ENCODE results near the gene ZSCAN25.
"Not testable (repeated sequence)": the region's sequence is repeated elsewhere in the genome, so short reads cannot be mapped to it uniquely, and the experiment has no call there.

The ZSCAN25 gene

DNA sequence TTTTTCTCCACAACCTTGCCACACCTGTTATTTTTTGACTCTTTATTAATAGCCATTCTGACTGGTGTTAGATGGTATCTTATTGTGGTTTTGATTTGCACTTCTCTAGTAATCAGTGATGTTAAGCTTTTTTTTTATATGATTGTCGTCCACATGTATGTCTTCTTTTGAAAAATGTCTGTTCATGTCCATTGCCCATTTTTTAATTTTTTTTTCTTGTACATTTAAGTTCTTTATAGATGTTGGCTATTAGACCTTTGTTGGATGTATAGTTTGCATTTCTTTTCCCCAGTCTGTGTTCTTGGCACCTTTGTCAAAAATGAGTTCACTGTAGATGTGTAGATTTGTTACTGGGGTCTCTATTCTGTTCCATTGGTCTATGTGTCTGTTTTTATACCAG lies 28.8 kb downstream of the ZSCAN25 start:
- no peak for DNase-seq (ENCODE audit: low read depth)

DNA sequence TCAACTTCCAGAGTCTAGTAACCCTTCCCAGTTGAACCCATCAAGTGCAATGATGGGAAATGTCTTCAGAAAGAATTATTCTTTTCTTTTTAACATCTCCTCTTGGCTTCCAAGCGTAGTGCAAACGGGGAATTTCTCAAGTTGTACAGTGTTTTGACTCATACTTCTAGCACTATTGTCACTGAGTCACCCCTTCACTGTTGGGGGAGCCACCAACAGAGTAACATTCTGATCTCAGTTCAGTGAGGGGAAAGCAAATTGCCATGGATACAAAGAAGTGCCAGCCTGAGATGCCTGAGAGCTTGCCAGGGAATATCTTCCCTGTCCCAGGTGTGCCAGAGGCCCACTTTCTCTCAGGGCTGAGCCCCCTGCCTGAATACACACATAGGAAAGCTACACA lies 32.1 kb downstream of the ZSCAN25 start:
- no peak for DNase-seq (ENCODE audit: low read depth)

DNA sequence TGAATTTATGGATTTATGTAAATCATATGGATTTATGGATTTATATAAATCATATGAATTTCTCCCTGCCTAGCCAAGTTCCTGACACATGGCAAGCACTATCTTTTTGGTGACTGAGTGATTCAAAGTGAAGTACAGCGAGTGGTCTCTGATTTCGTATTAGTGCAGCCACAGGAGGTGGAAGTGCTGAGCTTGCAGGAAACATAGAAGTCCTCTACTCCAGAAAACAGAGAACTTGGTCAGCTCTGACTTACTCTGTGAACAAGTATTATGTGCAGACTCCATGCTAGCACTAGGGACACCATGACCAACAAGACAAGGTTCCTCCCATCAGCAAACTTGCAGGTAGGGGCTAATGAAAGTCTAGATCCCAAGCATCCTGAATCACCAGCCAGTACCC lies 34.5 kb downstream of the ZSCAN25 start:
- no peak for DNase-seq (ENCODE audit: low read depth)

DNA sequence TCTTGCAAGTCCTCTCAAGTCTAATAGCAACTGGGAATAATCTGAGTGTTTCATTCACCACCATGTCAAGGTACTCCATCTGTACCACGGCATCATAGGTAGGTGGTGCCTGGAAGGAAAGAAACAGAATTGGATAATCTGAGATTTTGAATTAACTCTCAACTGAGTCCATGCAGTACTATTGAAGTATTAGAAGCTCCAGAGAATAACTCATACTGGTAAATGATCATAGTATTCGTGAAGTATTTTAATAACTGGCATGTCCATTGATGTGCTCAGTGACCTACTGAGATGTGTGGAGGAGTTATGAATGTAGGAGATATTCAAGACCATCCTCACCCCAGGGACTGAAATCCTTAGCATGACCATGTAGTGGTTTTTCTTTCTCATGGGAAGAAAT lies 35.9 kb downstream of the ZSCAN25 start:
- DNase-seq (ENCODE audit: low read depth): no peak

GRCh38 chr7:99653269-99653668 lies 36.5 kb downstream of the ZSCAN25 start:
- not testable (repeated sequence) for DNase-seq (ENCODE audit: low read depth)

DNA sequence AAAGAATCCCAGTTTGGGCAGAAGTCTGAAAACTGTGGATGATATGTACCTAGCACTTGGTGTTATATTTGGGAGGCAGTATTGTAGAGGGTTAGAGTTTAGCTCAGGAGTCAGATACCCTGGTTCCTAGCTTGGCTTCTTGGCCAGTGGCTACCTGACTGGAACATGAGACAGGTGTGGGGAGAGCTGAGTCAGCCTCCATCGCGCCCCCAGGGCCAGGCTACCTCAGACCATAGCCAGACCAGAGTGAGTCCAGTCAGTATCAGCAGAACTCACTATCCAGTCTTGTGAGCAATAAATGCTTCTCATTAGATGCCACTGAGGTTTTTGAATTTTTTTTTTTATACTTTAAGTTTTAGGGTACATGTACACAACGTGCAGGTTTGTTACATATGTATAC lies 37.0 kb downstream of the ZSCAN25 start:
- DNase-seq (ENCODE audit: low read depth): no peak

- DNase-seq (ENCODE audit: low read depth): not testable (repeated sequence)
These were observed 37.9 kb downstream of the ZSCAN25 start for GRCh38 chr7:99654626-99655025.

DNA sequence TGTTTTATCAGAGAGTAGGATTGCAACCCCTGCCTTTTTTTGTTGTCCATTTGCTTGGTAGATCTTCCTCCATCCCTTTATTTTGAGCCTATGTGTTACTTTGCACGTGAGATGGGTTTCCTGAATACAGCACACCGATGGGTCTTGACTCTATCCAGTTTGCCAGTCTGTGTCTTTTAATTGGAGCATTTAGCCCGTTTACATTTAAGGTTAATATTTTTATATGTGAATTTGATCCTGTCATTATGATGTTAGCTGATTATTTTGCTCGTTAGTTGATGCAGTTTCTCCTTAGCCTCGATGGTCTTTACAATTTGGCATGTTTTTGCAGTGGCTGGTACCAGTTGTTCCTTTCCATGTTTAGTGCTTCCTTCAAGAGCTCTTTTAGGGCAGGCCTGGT lies 41.1 kb downstream of the ZSCAN25 start:
- DNase-seq (ENCODE audit: low read depth): not testable (repeated sequence)

DNA sequence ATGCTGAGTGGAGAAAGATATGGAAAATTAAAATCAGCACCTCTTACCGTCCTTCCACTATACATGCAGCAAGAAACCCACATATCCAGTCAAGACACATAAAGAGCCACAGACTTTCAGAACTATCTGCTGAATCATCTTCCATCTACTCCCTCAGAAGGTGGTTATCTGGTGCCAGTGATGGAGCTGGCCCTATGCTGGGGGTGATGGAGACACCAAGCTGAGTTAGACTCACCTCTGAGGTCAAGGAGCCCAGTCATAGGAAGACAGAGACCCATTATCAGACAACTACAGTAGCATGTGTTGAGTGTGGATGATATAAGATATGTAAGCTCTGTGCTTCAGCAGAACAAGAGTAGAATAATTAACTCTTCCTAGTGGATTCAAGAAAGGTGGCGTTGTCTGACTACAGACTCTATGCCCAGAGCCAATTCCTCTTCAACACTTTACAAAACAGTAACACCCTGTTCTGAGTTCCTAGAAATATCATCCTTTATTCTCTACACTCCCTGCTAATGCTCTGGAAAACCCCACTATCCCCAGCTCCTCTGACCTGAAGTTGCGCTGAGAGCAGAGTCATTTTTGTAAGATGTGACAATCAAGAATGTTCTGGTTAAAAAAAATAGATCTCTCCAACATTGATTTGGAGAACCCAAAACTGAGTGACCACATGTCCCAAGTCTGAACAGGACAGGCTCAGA lies 48.7 kb downstream of the ZSCAN25 start:
- no peak for DNase-seq (ENCODE audit: low read depth)

- no peak for DNase-seq (ENCODE audit: low read depth)
These were observed 49.3 kb downstream of the ZSCAN25 start for GRCh38 chr7:99666013-99666395.

DNA sequence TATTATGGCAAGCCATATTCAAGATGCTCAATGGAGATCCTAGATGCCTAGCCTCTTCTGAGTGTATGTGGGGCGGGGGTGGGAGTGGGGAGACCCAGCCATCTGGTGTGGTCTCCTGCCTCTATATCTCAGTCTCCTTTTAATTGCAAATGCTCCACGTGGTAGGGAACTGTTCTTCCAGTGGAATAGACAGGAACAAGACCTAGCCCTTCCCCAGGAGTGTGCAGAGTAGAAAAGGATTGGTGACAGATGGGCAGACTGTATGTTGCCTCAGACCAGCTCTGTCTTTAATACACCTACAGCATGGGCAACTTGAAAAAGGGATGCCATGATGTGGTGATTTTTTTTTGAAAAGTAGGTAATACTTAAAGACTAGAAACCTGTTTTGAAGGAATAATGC lies 50.4 kb downstream of the ZSCAN25 start:
- DNase-seq (ENCODE audit: low read depth): no peak

DNA sequence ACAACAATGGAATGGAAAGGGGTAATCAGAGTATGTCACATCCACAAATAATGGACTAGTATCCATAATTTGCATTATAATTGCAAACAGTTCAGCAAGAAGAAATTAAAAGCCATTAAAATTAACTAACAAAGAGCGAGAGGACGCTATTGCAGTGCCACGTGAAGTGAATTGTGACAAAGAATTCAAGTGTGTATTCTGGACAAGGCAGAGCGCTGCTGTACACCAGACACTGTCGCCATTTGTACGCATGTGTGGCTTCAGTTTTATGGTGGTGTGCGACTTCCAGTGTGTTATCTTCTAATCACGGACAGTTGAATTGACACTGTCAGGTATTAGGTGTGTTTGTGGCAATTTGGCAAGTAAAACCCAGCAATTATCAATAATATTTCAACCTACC lies 51.8 kb downstream of the ZSCAN25 start:
- DNase-seq (ENCODE audit: low read depth): no peak

- no peak for DNase-seq (ENCODE audit: low read depth)
These were observed 53.0 kb downstream of the ZSCAN25 start for GRCh38 chr7:99669782-99670181.

GRCh38 chr7:99672573-99672972 lies 55.8 kb downstream of the ZSCAN25 start:
- no peak for DNase-seq (ENCODE audit: low read depth)

GRCh38 chr7:99674995-99675742 lies 58.4 kb downstream of the ZSCAN25 start:
- no peak for DNase-seq (ENCODE audit: low read depth)

DNA sequence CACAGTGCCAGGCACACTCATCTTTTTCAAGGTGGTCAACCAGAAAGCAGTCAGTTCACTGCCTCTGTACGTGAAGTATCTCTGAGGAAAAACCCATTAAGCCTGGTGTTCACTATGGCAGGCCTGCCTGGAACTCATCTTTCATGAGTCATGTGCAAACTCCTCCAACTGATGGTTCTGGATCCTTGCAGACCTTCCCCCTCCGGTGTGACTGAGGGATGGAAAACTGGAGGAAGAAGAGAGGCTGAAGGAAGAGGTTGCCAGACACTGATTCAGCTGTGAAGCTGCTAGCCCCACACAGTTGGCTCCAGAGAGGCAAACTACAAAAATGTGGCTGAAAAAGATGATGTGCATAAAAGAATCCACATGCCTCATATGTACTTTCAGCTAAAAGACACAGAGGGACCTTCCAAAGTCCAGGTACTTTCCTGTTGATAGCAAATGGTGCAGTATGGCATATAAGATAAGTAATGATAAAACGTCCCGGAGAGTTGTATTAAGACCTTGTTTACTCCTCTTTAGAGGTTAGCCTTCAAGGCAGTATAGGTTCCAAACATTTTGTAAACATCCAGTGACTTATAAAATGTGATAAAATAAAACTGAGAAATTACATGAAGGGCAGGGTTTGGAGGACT lies 60.4 kb downstream of the ZSCAN25 start:
- DNase-seq (ENCODE audit: low read depth): no peak

DNA sequence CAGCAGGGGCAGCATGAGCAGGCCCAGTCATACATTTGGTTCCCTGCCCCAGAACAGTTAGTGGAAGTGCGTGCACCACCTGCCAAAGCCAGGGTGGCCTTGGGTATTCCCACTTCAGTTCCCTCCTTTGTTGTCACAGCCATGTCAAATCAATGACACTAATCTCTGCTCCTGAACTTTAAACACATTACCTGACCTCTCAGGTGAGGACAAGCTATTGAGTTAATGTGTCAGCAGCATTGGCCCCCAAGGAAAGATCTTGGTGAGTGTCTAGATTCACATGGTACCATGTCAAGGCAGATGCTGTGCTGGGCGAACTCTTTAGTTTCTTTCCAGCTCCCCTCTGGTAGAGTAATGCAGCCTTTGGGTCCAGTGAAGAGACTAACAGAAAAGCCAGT lies 60.9 kb downstream of the ZSCAN25 start:
- DNase-seq (ENCODE audit: low read depth): no peak

- DNase-seq (ENCODE audit: low read depth): no peak
These were observed 62.3 kb downstream of the ZSCAN25 start for GRCh38 chr7:99679032-99679399.

- DNase-seq (ENCODE audit: low read depth): no peak
These were observed 62.9 kb downstream of the ZSCAN25 start, which contains the start of gene CYP3A5 for GRCh38 chr7:99679400-99680191. TSS of gene CYP3A5 (minus strand) at chr7:99679996. CDS start at chr7:99679896, 100 bp downstream.
